Neural crest cell (in vitro differentiated cells): ENCODE results near the gene CEP250. TPM values are rescaled to one million over a fixed set of nuclear protein-coding genes. Genes with fewer than 3 reads are reported as not detected.
A peak's percentile ranks its signal among the peaks of the same experiment; 100 is the strongest.

Experiments
- DNase-seq: peaks from one replicate; pipeline ENCODE4 v3.0.0; 2021; ENCODE audit warnings: low read depth, mixed read lengths, low spot score
- H3K27ac Mint-ChIP-seq: one replicate; pipeline ENCODE4 v1.8.0; 2021; ENCODE audit warnings: mild to moderate bottlenecking, mixed read lengths; ENCODE audit not compliant: unreplicated experiment
- H3K27me3 Mint-ChIP-seq: 2 replicates; pipeline ENCODE4 v1.8.0; 2021; ENCODE audit warnings: low read depth, mild to moderate bottlenecking, mixed read lengths
- H3K36me3 Mint-ChIP-seq: 2 replicates; pipeline ENCODE4 v1.8.0; 2021; ENCODE audit warnings: low read depth, mild to moderate bottlenecking, mixed read lengths
- H3K4me1 Mint-ChIP-seq: 2 replicates; pipeline ENCODE4 v1.8.0; 2021; ENCODE audit warnings: mixed read lengths
- H3K4me3 Mint-ChIP-seq: one replicate; pipeline ENCODE4 v1.8.0; 2021; ENCODE audit warnings: mild to moderate bottlenecking, mixed read lengths
- H3K9me3 Mint-ChIP-seq: 2 replicates; pipeline ENCODE4 v1.8.0; 2021; ENCODE audit warnings: mixed read lengths
- total RNA-seq: library from RNA; stranded (reverse); gene quantifications from 2 replicates; pipeline ENCODE4 v1.2.1, GENCODE V29; 2021
- TF ChIP-seq, protein P1 (sequence below): fragments of 200-600 bp; sonication (generic); conservative IDR thresholded peaks from 2 replicates; pipeline ENCODE4 v1.5.0; 2021; ENCODE audit warnings: antibody characterized with exemption, mild to moderate bottlenecking

The CEP250 gene
- total RNA-seq, 1 donor from 2014 or later, result 64.5 TPM

DNA sequence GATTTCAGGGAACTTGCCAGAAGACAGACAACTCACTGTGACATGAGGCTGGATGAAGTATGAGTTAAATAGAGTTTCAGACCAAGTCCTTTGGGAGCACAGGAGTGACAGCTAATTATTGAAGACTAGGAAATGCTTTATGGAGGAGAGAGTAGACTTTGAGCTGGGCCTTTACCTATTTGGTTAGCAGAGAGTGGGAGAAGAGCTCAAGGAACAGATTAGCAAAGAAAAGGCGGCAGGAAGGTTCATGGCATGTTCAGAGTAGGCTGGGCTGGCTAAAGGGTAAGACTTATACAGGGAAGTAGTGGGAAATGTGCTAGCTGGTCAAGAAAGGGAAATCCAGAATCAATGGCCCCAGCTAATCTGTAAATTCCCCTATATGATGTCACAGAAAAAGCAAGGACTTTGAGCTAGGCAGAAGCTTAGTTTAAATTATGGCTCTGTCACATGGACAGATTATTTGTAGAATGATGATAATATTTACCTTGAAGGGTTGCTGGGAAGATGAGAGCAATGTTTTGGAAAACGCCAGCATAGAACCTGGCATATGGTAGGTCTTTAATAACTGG is 19.0 kb downstream of the CEP250 start:
- H3K4me1 Mint-ChIP-seq, result peaks cover 9% of the 10 kb centered on the region

DNA sequence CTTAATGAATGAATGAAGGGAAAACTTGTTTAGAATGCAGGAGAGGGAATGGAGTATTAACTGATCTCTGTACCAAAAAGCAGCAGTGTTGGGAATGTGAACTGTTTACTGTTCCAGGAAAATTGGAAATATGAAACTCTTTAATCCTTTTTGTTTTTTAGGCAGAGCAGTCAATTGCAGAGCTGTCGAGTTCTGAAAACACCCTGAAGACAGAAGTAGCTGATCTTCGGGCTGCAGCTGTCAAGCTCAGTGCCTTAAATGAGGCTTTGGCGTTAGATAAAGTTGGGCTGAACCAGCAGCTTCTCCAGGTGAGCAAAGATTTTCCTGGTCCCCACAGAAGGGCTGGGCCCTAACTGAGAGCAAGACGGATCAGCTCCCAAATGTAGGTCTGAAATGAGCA is 20.9 kb downstream of the CEP250 start:
- Mint-ChIP-seq H3K27me3 (no peaks in the 10 kb centered on the region), H3K27ac (no peak overlapping the region), H3K4me3 (no peak overlapping the region), H3K36me3 (peaks cover 17% of the 10 kb centered on the region), H3K9me3 (no peaks in the 10 kb centered on the region), H3K4me1 (peaks cover 9% of the 10 kb centered on the region)
- TF ChIP-seq, protein P1, sequence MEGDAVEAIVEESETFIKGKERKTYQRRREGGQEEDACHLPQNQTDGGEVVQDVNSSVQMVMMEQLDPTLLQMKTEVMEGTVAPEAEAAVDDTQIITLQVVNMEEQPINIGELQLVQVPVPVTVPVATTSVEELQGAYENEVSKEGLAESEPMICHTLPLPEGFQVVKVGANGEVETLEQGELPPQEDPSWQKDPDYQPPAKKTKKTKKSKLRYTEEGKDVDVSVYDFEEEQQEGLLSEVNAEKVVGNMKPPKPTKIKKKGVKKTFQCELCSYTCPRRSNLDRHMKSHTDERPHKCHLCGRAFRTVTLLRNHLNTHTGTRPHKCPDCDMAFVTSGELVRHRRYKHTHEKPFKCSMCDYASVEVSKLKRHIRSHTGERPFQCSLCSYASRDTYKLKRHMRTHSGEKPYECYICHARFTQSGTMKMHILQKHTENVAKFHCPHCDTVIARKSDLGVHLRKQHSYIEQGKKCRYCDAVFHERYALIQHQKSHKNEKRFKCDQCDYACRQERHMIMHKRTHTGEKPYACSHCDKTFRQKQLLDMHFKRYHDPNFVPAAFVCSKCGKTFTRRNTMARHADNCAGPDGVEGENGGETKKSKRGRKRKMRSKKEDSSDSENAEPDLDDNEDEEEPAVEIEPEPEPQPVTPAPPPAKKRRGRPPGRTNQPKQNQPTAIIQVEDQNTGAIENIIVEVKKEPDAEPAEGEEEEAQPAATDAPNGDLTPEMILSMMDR, result no peak
- DNase-seq, result no peak

More for the DNA sequence above, 19.0 kb downstream of the CEP250 start:
- Mint-ChIP-seq H3K9me3 (no peaks in the 10 kb centered on the region), H3K4me3 (no peak overlapping the region), H3K27me3 (no peaks in the 10 kb centered on the region), H3K36me3 (peaks cover 10% of the 10 kb centered on the region), H3K27ac (no peak overlapping the region)
- TF ChIP-seq, protein P1, result no peak
- no peak for DNase-seq

DNA sequence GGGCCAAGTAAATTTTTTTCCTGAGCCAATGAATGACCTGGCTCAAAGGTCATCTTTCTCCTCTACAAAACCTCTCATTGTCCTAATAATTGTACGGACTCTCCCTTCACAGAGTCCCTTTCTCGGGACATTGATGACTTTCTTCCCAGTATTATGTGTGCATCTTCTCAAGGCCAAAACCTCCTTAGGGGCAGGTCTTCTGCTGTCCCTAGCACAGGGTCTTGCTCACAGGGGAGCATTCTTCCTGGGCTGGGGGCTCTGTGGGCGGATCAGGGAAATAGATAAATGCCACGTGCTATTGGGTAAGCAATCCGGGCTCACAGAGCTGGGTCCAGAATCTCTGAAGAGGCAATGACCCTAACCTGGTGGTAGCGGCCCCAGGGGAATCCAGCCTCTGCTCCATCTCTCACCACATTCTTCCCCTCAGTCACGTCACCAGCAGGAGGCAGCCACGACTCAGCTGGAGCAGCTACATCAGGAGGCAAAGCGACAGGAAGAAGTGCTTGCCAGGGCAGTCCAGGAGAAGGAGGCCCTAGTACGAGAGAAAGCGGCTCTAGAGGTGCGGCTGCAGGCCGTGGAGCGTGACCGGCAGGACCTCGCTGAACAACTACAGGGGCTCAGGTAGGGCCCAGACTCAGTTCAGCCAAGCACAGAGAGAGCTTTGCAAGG is 23.5 kb downstream of the CEP250 start:
- TF ChIP-seq, protein P1, result peak; percentile 19
- H3K36me3 Mint-ChIP-seq, result peaks cover 23% of the 10 kb centered on the region

DNA sequence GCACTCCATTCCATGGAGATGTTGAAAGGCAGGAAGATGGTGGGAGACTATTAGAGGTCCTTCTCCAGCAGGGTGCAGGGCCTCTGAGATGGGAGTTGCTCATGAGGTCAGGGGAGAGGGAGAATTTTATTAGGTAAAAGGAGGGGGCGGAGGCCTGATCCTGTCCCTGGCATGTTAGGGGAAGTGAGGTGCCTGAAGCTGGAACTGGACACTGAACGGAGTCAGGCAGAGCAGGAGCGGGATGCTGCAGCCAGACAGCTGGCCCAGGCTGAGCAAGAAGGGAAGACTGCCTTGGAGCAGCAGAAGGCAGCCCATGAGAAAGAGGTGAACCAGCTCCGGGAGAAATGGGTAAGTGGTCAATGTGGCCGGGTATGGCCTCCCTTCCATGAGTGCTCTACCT is 24.4 kb downstream of the CEP250 start:
- H3K27ac Mint-ChIP-seq, result peak overlapping the region; percentile 29
- peaks cover 31% of the 10 kb centered on the region for H3K36me3 Mint-ChIP-seq
- peaks cover 9% of the 10 kb centered on the region for H3K4me1 Mint-ChIP-seq
- no peak overlapping the region for H3K4me3 Mint-ChIP-seq
- TF ChIP-seq, protein P1, result no peak
- no peak for DNase-seq
- H3K27me3 Mint-ChIP-seq, result no peaks in the 10 kb centered on the region
- H3K9me3 Mint-ChIP-seq, result peaks cover 3% of the 10 kb centered on the region

More for the DNA sequence above, 23.5 kb downstream of the CEP250 start:
- H3K4me3 Mint-ChIP-seq, result no peak overlapping the region
- H3K27ac Mint-ChIP-seq, result no peak overlapping the region
- no peaks in the 10 kb centered on the region for H3K27me3 Mint-ChIP-seq
- peak; percentile 14 for DNase-seq
- H3K9me3 Mint-ChIP-seq, result peaks cover 3% of the 10 kb centered on the region
- peaks cover 9% of the 10 kb centered on the region for H3K4me1 Mint-ChIP-seq

DNA sequence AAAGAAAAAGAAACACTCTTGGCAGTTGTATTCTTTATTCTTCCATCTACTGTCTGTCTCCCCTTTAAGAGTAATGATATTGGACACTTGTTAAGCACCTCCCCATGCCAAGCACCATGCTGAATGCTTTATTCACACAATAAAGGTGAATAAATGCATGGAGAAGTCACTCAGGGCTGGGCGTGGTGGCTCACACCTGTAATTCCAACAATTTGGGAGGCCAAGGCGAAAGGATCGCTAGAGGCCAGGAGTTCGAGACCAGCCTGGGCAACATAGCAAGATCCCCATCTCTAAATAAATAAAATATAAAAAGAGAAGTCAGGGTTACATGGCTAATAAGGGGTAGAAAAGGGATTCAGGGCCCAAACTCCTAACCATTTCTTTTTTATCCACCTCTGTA is 32.1 kb downstream of the CEP250 start:
- Mint-ChIP-seq H3K9me3 (peaks cover 3% of the 10 kb centered on the region), H3K4me1 (no peaks in the 10 kb centered on the region), H3K27me3 (no peaks in the 10 kb centered on the region), H3K27ac (no peak overlapping the region), H3K36me3 (peaks cover 20% of the 10 kb centered on the region), H3K4me3 (no peak overlapping the region)
- TF ChIP-seq, protein P1, result no peak
- no peak for DNase-seq
